K562 (cell line): ENCODE measurements around the gene HOXB3. TPM values are rescaled to one million over a fixed set of nuclear protein-coding genes. Genes with fewer than 3 reads are reported as not detected.

ENCODE experiments used
- ATAC-seq: fragments of 200-7000 bp; cut with Tn5 transposase; 3 replicates; pipeline ENCODE4 v1.9.1; 2020; ENCODE audit warnings: moderate library complexity
- BruUV-seq: library from RNA; stranded (reverse); fragments of 400-500 nt; replicated peaks from 2 replicates; lab custom pipeline; 2021; lab: Mats Ljungman, UMichigan
- CTCF ChIA-PET: fragments of 300-600 bp; formaldehyde crosslinking; extraction: SDS; loops from one replicate; lab custom pipeline; 2021; ENCODE audit warnings: low intra/inter-chr PET ratio; lab: Yijun Ruan, JAX
- POLR2A ChIA-PET: fragments of 300-600, 350-650 bp; sonication (Branson Sonifier 250); formaldehyde crosslinking; extraction: SDS; loops from one replicate; lab custom pipeline; 2021; ENCODE audit warnings: antibody characterized with exemption, inconsistent platforms; lab: Yijun Ruan, JAX
- DNase-seq, 4 experiments: peaks; one replicate each; pipeline versions ENCODE4 v3.0.0 to v3.0.0-alpha.2; 2011 to 2018; ENCODE audit warnings: low spot score in 3 of 4, mixed read lengths in 3 of 4; ENCODE audit errors: extremely low read depth in 1 of 4
- FAIRE-seq: peaks from 2 replicates; lab custom pipeline; 2011; peaks lifted over from hg19 to GRCh38; lab: Jason Lieb, UNC
- H2AFZ ChIP-seq: 2 replicates; pipeline ENCODE4 v1.6.0; 2011; ENCODE audit warnings: low read depth, low read length, control low read depth, inconsistent platforms
- H3K27ac ChIP-seq: fragments of 200-600 bp; 3 replicates; pipeline ENCODE4 v1.8.0; 2011; ENCODE audit warnings: low read depth, mild to moderate bottlenecking, control low read depth, inconsistent platforms, low read length, moderate library complexity, mixed read lengths; ENCODE audit errors: extremely low read depth
- H3K27me3 ChIP-seq, 2 experiments: fragments of 300-600 bp in 1 of 2; 2 replicates in 1 of 2; 3 replicates in 1 of 2; pipeline versions ENCODE4 v1.6.0 to v1.8.0; 2011; ENCODE audit warnings: inconsistent platforms in 2 of 2, low read length in 2 of 2, mild to moderate bottlenecking in 1 of 2, mixed read lengths in 1 of 2, moderate library complexity in 1 of 2; ENCODE audit not compliant: control insufficient read depth in 2 of 2, insufficient read depth in 2 of 2
- H3K36me3 ChIP-seq: fragments of 300-600 bp; 3 replicates; pipeline ENCODE4 v1.8.0; 2011; ENCODE audit warnings: mild to moderate bottlenecking, low read length, inconsistent platforms; ENCODE audit not compliant: control insufficient read depth, insufficient read depth
- H3K4me1 ChIP-seq, 2 experiments: fragments of 200-600 bp in 1 of 2; replicated peaks in 1 of 2; 2 replicates in 1 of 2; 3 replicates in 1 of 2; pipeline versions ENCODE4 v1.5.1 to v1.8.0; 2011; ENCODE audit warnings: inconsistent platforms in 2 of 2, low read length in 2 of 2, mild to moderate bottlenecking in 1 of 2, mixed read lengths in 1 of 2, moderate library complexity in 1 of 2; ENCODE audit not compliant: control insufficient read depth in 2 of 2, insufficient read depth in 2 of 2
- H3K4me2 ChIP-seq: 2 replicates; pipeline ENCODE4 v1.6.1; 2011; ENCODE audit warnings: low read length, control low read depth, inconsistent platforms, mixed read lengths; ENCODE audit not compliant: insufficient read depth
- H3K4me3 ChIP-seq: fragments of 200-600 bp; sonication (generic), shearing (Covaris generic); 2 replicates; pipeline ENCODE4 v1.5.1; 2016; ENCODE audit warnings: control low read depth, inconsistent platforms
- H3K79me2 ChIP-seq: fragments of 200-600 bp; 3 replicates; pipeline ENCODE4 v1.8.0; 2011; ENCODE audit warnings: low read length, inconsistent platforms; ENCODE audit not compliant: control insufficient read depth, insufficient read depth
- H3K9ac ChIP-seq, 2 experiments: 2 replicates each; pipeline versions ENCODE4 v1.6.0 to v1.6.1; 2011; ENCODE audit warnings: low read depth in 2 of 2, low read length in 2 of 2, control low read depth in 1 of 2, inconsistent platforms in 1 of 2, mild to moderate bottlenecking in 1 of 2, mixed read lengths in 1 of 2; ENCODE audit not compliant: insufficient read depth in 1 of 2
- H3K9me1 ChIP-seq: one replicate; pipeline ENCODE4 v1.6.0; 2011; ENCODE audit warnings: inconsistent platforms, mild to moderate bottlenecking, low read length, moderate library complexity; ENCODE audit not compliant: control insufficient read depth, insufficient read depth
- H3K9me3 ChIP-seq: replicated peaks from 2 replicates; pipeline ENCODE4 v1.5.1; 2011; ENCODE audit warnings: low read depth, low read length, inconsistent platforms; ENCODE audit not compliant: control insufficient read depth, insufficient read depth
- H4K20me1 ChIP-seq: replicated peaks from 2 replicates; pipeline ENCODE4 v1.6.1; 2011; ENCODE audit warnings: low read length, inconsistent platforms, mixed read lengths; ENCODE audit not compliant: control insufficient read depth, insufficient read depth
- ATF3 ChIP-seq, 2 experiments: fragments of 450-650 bp in 1 of 2; sonication (generic) in 1 of 2; formaldehyde crosslinking in 1 of 2; IDR thresholded peaks in 1 of 2; conservative IDR thresholded peaks in 1 of 2; 2 replicates each; pipeline versions ENCODE4 v1.6.1 to v1.8.1; 2016 to 2023; ENCODE audit warnings: mild to moderate bottlenecking in 2 of 2, moderate library complexity in 2 of 2, inconsistent platforms in 1 of 2, missing genetic modification reagents in 1 of 2
- E2F6 ChIP-seq, 2 experiments: IDR thresholded peaks; 2 replicates each; pipeline ENCODE4 v1.6.1; 2011; ENCODE audit warnings: borderline replicate concordance in 1 of 2, control low read depth in 1 of 2, low read depth in 1 of 2, low read length in 1 of 2, mild to moderate bottlenecking in 1 of 2, mixed read lengths in 1 of 2, moderate library complexity in 1 of 2; ENCODE audit not compliant: insufficient read depth in 1 of 2, insufficient read length in 1 of 2, poor library complexity in 1 of 2, severe bottlenecking in 1 of 2; ENCODE audit errors: extremely low read depth in 1 of 2
- ELF2 ChIP-seq: fragments of 250-450 bp; sonication (Bioruptor Pico); IDR thresholded peaks from 2 replicates; pipeline ENCODE4 v1.5.0; 2021; ENCODE audit warnings: mild to moderate bottlenecking
- MAX ChIP-seq: sonication (generic); formaldehyde crosslinking; IDR thresholded peaks from 2 replicates; pipeline ENCODE4 v1.9.0; 2022; ENCODE audit warnings: mild to moderate bottlenecking, missing genetic modification reagents
- NELFE ChIP-seq: IDR thresholded peaks from 2 replicates; pipeline ENCODE4 v1.6.1; 2011; ENCODE audit warnings: mild to moderate bottlenecking; ENCODE audit not compliant: insufficient read depth, insufficient read length
- PURB ChIP-seq: sonication (generic); formaldehyde crosslinking; IDR thresholded peaks from 2 replicates; pipeline ENCODE4 v1.9.0; 2021; ENCODE audit warnings: low read depth, mild to moderate bottlenecking, missing genetic modification reagents
- RBBP5 ChIP-seq: fragments of 200-600 bp; sonication (generic); IDR thresholded peaks from 2 replicates; pipeline ENCODE4 v1.6.1; 2012; ENCODE audit warnings: borderline replicate concordance, mild to moderate bottlenecking, low read length, control low read depth, inconsistent platforms; ENCODE audit not compliant: insufficient read depth, poor library complexity, severe bottlenecking
- SETDB1 ChIP-seq: IDR thresholded peaks from one replicate; pipeline ENCODE4 v1.6.1; 2012; ENCODE audit warnings: low read length, control low read depth, inconsistent platforms
- SIN3A ChIP-seq, 2 experiments: fragments of 150-350 bp in 1 of 2; IDR thresholded peaks; 2 replicates each; pipeline ENCODE4 v1.6.1; 2011 to 2016; ENCODE audit warnings: borderline replicate concordance in 2 of 2, low read depth in 2 of 2, low read length in 2 of 2, mild to moderate bottlenecking in 2 of 2, moderate library complexity in 2 of 2; ENCODE audit not compliant: control insufficient read depth in 1 of 2
- TSC22D4 ChIP-seq: fragments of 450-650 bp; IDR thresholded peaks from 2 replicates; pipeline ENCODE4 v1.6.1; 2016; ENCODE audit warnings: missing genetic modification characterization, missing biosample characterization, control low read depth
- ZFX ChIP-seq: sonication (generic); formaldehyde crosslinking; IDR thresholded peaks from 2 replicates; pipeline ENCODE4 v1.8.0; 2022; ENCODE audit warnings: mild to moderate bottlenecking, missing genetic modification reagents, moderate library complexity
- ZNF224 ChIP-seq: sonication (generic); formaldehyde crosslinking; IDR thresholded peaks from 2 replicates; pipeline ENCODE4 v1.8.0; 2022; ENCODE audit warnings: mild to moderate bottlenecking, missing genetic modification reagents
- ZNF77 ChIP-seq: fragments of 250-450 bp; sonication (Bioruptor Pico); IDR thresholded peaks from 2 replicates; pipeline ENCODE4 v1.5.0; 2020
- whole genome bisulfite sequencing: fragments of 100-300 bp; shearing (Covaris generic); methylation state at CpG from one replicate; pipeline ENCODE4 v1.1.6; 2016; ENCODE audit warnings: low coverage, mixed read lengths; ENCODE audit not compliant: insufficient coverage; ENCODE audit errors: missing lambda C conversion rate; 5-methylcytosine and 5-hydroxymethylcytosine counted together
- in situ Hi-C: fragments of 300-500 bp; cut with MboI; formaldehyde crosslinking; loops from 4 replicates; pipeline ENCODE4 v1.15.0; 2018; ENCODE audit warnings: inconsistent platforms, mixed read lengths
- intact Hi-C: fragments of 100-400 bp; cut with micrococcal nuclease; formaldehyde crosslinking; loops from 2 replicates; pipeline ENCODE4 v1.14.2; 2022
- polyA plus RNA-seq, 8 experiments: library from polyadenylated mRNA; depleted of rRNA in 4 of 8; stranded (reverse) in 5 of 8; unstranded in 3 of 8; fragments of >200 nt; fragmentation: Nextera tagmentation in 2 of 8; fragmentation: Illumina TruSeq in 1 of 8; extraction: Ambion mirVana in 2 of 8; extraction: Trizol in 1 of 8; gene quantifications; 2 replicates each; pipeline versions ENCODE4 v1.2.1 to v1.2.3, GENCODE V29; 2011 to 2014; ENCODE audit warnings: inconsistent platforms in 1 of 8, missing spikeins in 1 of 8
- total RNA-seq, 7 experiments: library from RNA; depleted of rRNA in 6 of 7; stranded (reverse); fragments of >200 nt in 6 of 7; fragmentation: Illumina TruSeq in 2 of 7; extraction: Trizol in 2 of 7; gene quantifications; 2 replicates each; pipeline versions ENCODE4 v1.2.1 to v1.2.3, GENCODE V29; 2011 to 2021; ENCODE audit warnings: low replicate concordance in 1 of 7
- TF ChIP-seq, protein P1 (sequence below): IDR thresholded peaks from 2 replicates; pipeline ENCODE4 v1.6.1; 2011; ENCODE audit warnings: borderline replicate concordance, low read depth, mild to moderate bottlenecking, moderate library complexity, low read length; ENCODE audit not compliant: insufficient read depth, poor library complexity, severe bottlenecking

The HOXB3 gene
- total and polyA plus RNA-seq, 9 of the 15 experiments (the other 6 are each of a cell fraction or from before 2014, with no cell fraction given): 2.4 to 41.3 (median 20.2) TPM

GRCh38 chr17:48630009-48630924, 40.2 kb upstream of the HOXB3 start:
- Histone ChIP-seq H4K20me1 (no peaks in the 10 kb centered on the region), H3K4me1 (peaks cover 39 to 76% of the 10 kb centered on the region in 2 experiments), H3K4me2 (peak overlapping the region; percentile 99), H2AFZ (peak overlapping the region; percentile 3), H3K27ac (peak overlapping the region; percentile 97), H3K9me1 (no peaks in the 10 kb centered on the region), H3K36me3 (0 out of 3 replicates have a peak, but pooled peaks cover 6% of the 10 kb centered on the region), H3K9ac (peak overlapping the region; percentile 82 to 95), H3K79me2 (peaks cover 60% of the 10 kb centered on the region), H3K4me3 (peak overlapping the region; percentile 97), H3K27me3 (no peaks in the 10 kb centered on the region), H3K9me3 (no peaks in the 10 kb centered on the region)
- peak in 1 of 4 experiments; percentile 77 for DNase-seq
- in situ Hi-C loops (no loop called here), intact Hi-C loops (no loop called here)
- no peak for ATAC-seq
- CTCF ChIA-PET: interaction anchor here (0.6 kb wide), 1 partner anchor 681 kb away, joined by 3 read pairs; no protein-coding TSS in a partner anchor
- TSS peak; percentile 57 for BruUV-seq
- WGBS: 6% methylated on average over 15 of the region's 15 CpGs
- POLR2A ChIA-PET: interaction anchor here (0.6 to 2.4 kb wide), 4 partner anchors 9 to 38 kb away, joined by 3 to 14 read pairs (median 6); no protein-coding TSS in a partner anchor
- peak; percentile 23 for FAIRE-seq
- TF ChIP-seq SIN3A (IDR thresholded peaks at IDR 0.05; ENCODE audit: borderline replicate concordance in 2 of 2, control insufficient read depth in 1 of 2, low read depth in 2 of 2, low read length in 2 of 2): no peak
- TF ChIP-seq NELFE: no peak
- TF ChIP-seq ZNF77 (CRISPR knock-in tag): no peak
- TF ChIP-seq ATF3 (IDR thresholded peaks at IDR 0.05): no peak
- TF ChIP-seq ATF3 (CRISPR knock-in tag; conservative IDR thresholded peaks at IDR 0.05): no peak
- TF ChIP-seq SETDB1: no peak
- TF ChIP-seq E2F6 (IDR thresholded peaks at IDR 0.05; ENCODE audit: borderline replicate concordance in 1 of 2, extremely low read depth in 1 of 2, insufficient read depth in 1 of 2, insufficient read length in 1 of 2, low read depth in 1 of 2, low read length in 1 of 2, poor library complexity in 1 of 2, severe bottlenecking in 1 of 2): peak in 1 of 2 experiments; percentile 42
- 0 out of 2 replicates have a peak, but pooled peaks have one; percentile 7 for TF ChIP-seq ZFX (CRISPR knock-in tag)
- no peak for TF ChIP-seq ELF2 (CRISPR knock-in tag)
- TF ChIP-seq PURB (CRISPR knock-in tag): no peak
- peak; percentile 43; the same call in 1 of the 2 replicates for TF ChIP-seq MAX (CRISPR knock-in tag)
- TF ChIP-seq, protein P1, sequence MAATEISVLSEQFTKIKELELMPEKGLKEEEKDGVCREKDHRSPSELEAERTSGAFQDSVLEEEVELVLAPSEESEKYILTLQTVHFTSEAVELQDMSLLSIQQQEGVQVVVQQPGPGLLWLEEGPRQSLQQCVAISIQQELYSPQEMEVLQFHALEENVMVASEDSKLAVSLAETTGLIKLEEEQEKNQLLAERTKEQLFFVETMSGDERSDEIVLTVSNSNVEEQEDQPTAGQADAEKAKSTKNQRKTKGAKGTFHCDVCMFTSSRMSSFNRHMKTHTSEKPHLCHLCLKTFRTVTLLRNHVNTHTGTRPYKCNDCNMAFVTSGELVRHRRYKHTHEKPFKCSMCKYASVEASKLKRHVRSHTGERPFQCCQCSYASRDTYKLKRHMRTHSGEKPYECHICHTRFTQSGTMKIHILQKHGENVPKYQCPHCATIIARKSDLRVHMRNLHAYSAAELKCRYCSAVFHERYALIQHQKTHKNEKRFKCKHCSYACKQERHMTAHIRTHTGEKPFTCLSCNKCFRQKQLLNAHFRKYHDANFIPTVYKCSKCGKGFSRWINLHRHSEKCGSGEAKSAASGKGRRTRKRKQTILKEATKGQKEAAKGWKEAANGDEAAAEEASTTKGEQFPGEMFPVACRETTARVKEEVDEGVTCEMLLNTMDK: no peak
- no peak for TF ChIP-seq ZNF224
- TF ChIP-seq RBBP5: peak; percentile 12
- no peak for TF ChIP-seq TSC22D4 (tag)
